ENCODE results near the gene RBP3. TPM values are rescaled to one million over a fixed set of nuclear protein-coding genes. Genes with fewer than 3 reads are reported as not detected.

Gene RBP3
- total RNA-seq, 6 experiments from 2014 or later: not detected

DNA sequence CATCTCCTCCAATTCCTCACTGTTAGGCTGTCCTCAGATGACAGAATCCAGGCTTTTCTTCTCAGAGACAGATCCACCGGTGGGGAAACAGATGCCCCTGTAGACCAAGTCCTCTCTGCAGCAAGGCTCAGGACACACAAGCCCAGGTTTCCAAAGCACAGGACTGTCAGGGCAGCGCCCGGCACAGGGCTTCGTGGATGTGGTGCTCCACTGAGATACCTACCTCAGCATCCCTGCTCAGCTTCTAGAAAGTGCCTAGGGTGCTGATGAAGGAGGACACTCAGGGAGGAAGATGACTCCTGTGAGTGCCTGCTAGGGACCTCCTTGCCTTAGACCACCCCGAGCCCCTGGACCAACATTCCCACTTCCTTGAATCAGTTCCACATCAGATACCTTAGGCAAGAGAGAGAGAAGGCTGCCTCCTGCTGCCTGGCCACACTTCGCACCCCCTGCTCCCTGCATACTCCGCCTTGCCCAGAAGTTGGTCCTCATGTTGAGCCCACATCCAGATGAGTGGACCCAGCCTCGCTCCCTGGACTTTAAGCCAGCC lies 8.9 kb upstream of the RBP3 start:
- H3K27ac Mint-ChIP-seq: no peak overlapping the region
- H3K4me1 Mint-ChIP-seq (ENCODE audit: low read depth): peaks cover 13% of the 10 kb centered on the region
- DNase-seq: no peak
- no peak overlapping the region for H3K4me3 Mint-ChIP-seq
- H3K27me3 Mint-ChIP-seq (ENCODE audit: insufficient read depth): peaks cover 26% of the 10 kb centered on the region
- no peaks in the 10 kb centered on the region for H3K9me3 Mint-ChIP-seq
- TF ChIP-seq, protein P1, sequence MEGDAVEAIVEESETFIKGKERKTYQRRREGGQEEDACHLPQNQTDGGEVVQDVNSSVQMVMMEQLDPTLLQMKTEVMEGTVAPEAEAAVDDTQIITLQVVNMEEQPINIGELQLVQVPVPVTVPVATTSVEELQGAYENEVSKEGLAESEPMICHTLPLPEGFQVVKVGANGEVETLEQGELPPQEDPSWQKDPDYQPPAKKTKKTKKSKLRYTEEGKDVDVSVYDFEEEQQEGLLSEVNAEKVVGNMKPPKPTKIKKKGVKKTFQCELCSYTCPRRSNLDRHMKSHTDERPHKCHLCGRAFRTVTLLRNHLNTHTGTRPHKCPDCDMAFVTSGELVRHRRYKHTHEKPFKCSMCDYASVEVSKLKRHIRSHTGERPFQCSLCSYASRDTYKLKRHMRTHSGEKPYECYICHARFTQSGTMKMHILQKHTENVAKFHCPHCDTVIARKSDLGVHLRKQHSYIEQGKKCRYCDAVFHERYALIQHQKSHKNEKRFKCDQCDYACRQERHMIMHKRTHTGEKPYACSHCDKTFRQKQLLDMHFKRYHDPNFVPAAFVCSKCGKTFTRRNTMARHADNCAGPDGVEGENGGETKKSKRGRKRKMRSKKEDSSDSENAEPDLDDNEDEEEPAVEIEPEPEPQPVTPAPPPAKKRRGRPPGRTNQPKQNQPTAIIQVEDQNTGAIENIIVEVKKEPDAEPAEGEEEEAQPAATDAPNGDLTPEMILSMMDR (IDR thresholded peaks at IDR 0.05): no peak
- H3K36me3 Mint-ChIP-seq (ENCODE audit: low read depth): no peaks in the 10 kb centered on the region

DNA sequence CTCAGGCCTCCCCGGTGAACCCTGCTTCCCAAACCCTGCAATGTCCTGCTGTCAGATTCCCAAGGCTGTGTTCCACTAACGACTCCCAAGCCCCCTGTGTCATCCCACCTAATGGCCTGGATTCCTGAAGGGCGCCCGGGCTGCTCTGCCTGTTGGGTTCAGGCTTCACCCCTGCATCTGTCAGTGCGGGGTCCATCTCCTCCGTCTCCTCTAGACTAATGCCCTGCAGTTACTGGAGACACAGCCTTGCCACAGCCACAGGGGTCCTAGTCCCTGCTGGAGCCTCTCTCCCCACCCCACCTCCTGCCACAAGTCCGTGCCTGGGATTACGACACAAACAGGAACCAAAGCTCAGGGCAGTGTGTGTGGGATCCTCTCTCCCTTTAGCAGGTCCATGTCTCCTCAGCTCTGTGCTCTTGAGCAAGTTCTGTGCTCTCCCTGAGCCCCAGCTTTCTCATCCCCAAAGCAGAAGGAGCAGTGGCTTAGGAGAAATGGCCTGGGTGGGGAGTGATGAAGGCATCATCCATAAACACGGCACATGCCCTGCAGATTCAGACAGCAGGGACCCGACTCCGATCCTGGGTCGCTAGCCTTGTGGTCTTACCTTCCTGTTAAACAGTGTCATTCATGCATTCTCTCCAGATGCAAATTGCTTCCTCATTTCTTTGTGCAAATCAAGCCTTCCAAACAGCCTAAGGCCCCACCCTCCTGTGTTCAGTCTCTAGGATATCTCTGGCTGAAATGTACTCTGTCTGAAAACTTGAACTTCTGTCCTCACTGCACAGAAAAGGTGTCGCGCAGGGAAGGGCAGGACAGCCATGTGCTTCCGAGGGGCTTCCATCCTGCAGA lies 8.2 kb upstream of the RBP3 start:
- Mint-ChIP-seq H3K4me1 (ENCODE audit: low read depth) (peaks cover 13% of the 10 kb centered on the region), H3K4me3 (no peak overlapping the region), H3K36me3 (ENCODE audit: low read depth) (no peaks in the 10 kb centered on the region), H3K9me3 (no peaks in the 10 kb centered on the region), H3K27ac (no peak overlapping the region), H3K27me3 (ENCODE audit: insufficient read depth) (peaks cover 28% of the 10 kb centered on the region)
- TF ChIP-seq, protein P1 (IDR thresholded peaks at IDR 0.05): no peak
- no peak for DNase-seq

DNA sequence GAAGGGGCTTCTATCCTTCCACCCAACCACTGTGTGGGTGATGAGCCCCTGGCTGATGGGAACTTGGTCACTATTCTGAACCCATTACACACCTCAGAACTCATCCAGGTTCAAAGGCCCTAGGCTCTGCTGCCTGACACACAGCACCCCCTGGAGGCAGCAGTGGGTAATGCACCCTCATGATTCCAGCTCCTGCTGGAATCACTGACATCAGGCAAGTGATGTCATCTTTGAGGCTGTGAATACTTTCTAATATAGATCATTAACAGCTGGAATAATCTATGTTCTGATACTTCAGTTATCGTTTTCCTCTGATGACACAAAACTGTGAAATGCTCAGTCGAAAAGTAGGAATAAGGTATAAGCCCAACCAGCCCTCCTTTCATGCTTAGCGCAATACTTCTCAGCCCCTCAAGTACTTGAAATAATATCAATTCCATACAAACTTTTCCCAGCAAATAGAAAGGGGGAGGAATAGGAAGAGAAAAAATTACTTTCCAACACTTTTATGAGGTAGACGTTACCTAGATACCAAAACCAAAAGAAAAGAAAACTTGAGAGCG lies 7.5 kb upstream of the RBP3 start:
- peaks cover 34% of the 10 kb centered on the region for H3K27me3 Mint-ChIP-seq (ENCODE audit: insufficient read depth)
- H3K4me3 Mint-ChIP-seq: no peak overlapping the region
- no peaks in the 10 kb centered on the region for H3K36me3 Mint-ChIP-seq (ENCODE audit: low read depth)
- H3K27ac Mint-ChIP-seq: no peak overlapping the region
- TF ChIP-seq, protein P1 (IDR thresholded peaks at IDR 0.05): peak; percentile 100
- H3K4me1 Mint-ChIP-seq (ENCODE audit: low read depth): peaks cover 13% of the 10 kb centered on the region
- peak; percentile 48 for DNase-seq
- no peaks in the 10 kb centered on the region for H3K9me3 Mint-ChIP-seq

DNA sequence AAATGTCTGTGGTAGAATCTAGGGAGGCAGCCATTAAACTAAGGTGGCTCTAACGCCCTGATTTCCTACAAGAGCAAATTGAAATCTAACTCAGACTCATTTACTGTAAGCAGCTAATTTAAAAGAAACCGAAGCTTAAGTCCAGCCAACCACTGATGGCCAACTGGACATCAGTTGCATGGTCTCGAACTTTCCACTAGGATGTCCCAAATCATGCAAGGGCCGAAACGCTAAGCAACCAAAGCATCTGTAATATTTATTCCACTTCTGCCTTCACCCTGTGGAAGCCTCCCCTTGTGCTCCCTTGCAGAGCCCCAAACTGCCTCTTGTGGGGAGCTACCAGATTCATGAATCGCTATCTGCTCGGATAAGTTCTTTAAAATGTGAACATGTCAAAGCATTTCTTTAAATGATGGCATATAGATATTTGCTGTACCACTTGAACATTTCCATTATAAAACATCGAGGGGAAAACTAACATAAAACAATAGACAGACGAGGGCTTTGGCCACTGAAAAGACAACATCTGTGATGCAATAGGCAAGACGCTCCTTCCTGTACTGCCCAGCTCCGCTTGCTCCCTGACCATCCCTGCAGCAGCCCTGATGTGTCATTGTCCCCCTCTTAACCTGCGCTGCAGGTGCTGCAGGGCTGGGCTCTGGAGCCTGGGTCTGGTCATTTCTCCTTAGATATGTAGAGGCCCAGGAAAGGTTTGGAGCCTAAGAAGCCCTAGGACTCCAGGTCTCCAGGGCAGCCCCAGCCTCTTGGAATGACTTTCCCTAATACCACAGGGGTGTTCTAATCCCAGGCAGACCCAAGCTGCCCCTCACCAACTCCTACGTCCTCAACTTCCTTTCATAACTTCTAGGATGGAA lies 2.9 kb upstream of the RBP3 start:
- Mint-ChIP-seq H3K27ac (no peak overlapping the region), H3K36me3 (ENCODE audit: low read depth) (no peaks in the 10 kb centered on the region), H3K27me3 (ENCODE audit: insufficient read depth) (peaks cover 37% of the 10 kb centered on the region), H3K4me3 (no peak overlapping the region), H3K4me1 (ENCODE audit: low read depth) (no peaks in the 10 kb centered on the region), H3K9me3 (no peaks in the 10 kb centered on the region)
- DNase-seq: no peak
- TF ChIP-seq, protein P1 (IDR thresholded peaks at IDR 0.05): no peak

DNA sequence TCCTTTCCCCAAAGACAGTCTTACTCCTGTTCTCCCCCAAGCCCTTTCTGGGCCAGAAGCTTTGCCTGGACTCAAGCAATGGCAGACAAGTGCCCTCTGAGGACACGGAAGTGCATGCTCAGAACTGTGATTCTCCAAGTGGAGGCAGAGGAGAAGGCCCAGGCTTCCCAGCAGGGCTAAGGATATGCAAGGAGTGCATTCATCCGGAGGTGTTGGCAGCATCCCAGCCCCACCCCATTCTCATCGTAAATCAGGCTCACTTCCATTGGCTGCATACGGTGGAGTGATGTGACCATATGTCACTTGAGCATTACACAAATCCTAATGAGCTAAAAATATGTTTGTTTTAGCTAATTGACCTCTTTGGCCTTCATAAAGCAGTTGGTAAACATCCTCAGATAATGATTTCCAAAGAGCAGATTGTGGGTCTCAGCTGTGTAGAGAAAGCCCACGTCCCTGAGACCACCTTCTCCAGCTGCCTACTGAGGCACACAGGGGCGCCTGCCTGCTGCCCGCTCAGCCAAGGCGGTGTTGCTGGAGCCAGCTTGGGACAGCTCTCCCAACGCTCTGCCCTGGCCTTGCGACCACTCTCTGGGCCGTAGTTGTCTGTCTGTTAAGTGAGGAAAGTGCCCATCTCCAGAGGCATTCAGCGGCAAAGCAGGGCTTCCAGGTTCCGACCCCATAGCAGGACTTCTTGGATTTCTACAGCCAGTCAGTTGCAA lies 1.4 kb upstream of the RBP3 start:
- H3K4me3 Mint-ChIP-seq: no peak overlapping the region
- TF ChIP-seq, protein P1 (IDR thresholded peaks at IDR 0.05): no peak
- H3K9me3 Mint-ChIP-seq: no peaks in the 10 kb centered on the region
- no peaks in the 10 kb centered on the region for H3K4me1 Mint-ChIP-seq (ENCODE audit: low read depth)
- H3K27ac Mint-ChIP-seq: no peak overlapping the region
- DNase-seq: no peak
- peaks cover 40% of the 10 kb centered on the region for H3K27me3 Mint-ChIP-seq (ENCODE audit: insufficient read depth)
- H3K36me3 Mint-ChIP-seq (ENCODE audit: low read depth): no peaks in the 10 kb centered on the region
